ENCODE measurements around the gene MAST2.

- TF ChIP-seq POLR2A (IDR thresholded peaks at IDR 0.05; ENCODE audit: low read depth, low read length) (no peak), TAF1 (IDR thresholded peaks at IDR 0.05; ENCODE audit: borderline replicate concordance, low read depth, low read length) (no peak), POLR2AphosphoS5 (IDR thresholded peaks at IDR 0.05; ENCODE audit: low read depth, low read length) (no peak)
These were observed 61.0 kb downstream of the MAST2 start for GRCh38 chr1:45864167-45865106.
